Omental fat pad (tissue), 4 donors: ENCODE data around the gene IL32. TPM values are rescaled to one million over a fixed set of nuclear protein-coding genes. Genes with fewer than 3 reads are reported as not detected.
A peak's percentile ranks its signal among the peaks of the same experiment; 100 is the strongest.

ENCODE experiments used
- ATAC-seq: fragments of 150-250 bp; one replicate; pipeline ENCODE4 v1.9.1; 2016; ENCODE audit warnings: mild to moderate bottlenecking, moderate library complexity; ENCODE audit not compliant: low FRiP score
- DNase-seq: peaks from one replicate; pipeline ENCODE4 v3.0.0-alpha.2; 2019; ENCODE audit warnings: low spot score
- total RNA-seq, 4 donors: library from RNA; depleted of rRNA; stranded (reverse); fragments of >200 nt; gene quantifications; one replicate each; pipeline ENCODE4 v1.1.0, GENCODE V29; 2016
- TF ChIP-seq, protein P1 (sequence below), 3 donors: fragments of 450-650 bp; IDR thresholded peaks; one replicate each; pipeline ENCODE4 v1.5.1; 2016 to 2017; ENCODE audit warnings: antibody characterized with exemption in 3 of 3, mild to moderate bottlenecking in 3 of 3, moderate library complexity in 2 of 3

Gene IL32, protein sequence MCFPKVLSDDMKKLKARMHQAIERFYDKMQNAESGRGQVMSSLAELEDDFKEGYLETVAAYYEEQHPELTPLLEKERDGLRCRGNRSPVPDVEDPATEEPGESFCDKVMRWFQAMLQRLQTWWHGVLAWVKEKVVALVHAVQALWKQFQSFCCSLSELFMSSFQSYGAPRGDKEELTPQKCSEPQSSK
- 10 to 100 TPM; 16.5 to 73.0 (median 25.6) TPM for total RNA-seq

DNA sequence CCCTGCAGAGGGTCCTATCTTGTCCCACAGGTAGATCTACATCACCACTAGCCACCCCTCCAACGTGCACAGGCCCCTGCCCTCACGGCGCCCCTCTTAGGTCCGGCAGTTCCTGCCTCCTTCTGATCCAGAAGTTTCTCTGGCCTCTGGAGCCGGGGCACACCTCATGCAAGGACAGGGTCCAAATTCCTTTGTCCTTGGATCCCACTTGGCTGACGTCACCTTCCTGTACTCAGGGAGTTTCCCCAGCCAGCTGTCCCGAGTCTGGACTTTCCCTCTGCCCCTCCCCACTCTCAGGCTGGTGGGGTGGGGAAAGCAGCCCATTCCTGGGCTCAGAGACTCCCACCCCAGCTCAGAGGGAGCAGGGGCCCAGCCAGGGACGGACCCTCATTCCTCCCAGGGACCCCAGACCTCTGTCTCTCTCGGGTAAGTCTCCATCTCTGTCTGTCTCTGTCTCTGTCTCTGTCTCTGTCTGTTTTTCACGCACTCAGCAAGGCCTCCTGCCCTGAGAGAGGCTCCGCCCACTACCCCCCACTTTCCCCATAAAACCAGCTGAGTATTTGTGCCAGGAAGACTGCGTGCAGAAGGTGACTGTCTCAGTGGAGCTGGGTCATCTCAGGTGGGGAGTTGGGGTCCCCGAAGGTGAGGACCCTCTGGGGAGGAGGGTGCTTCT lies at the start of gene IL32:
IL32 (plus strand) TSS at position 572 of the 673 bp plus-strand sequence. CDS start 172 bp downstream, outside the sequence.
- peak; percentile 60 for ATAC-seq
- no peak for DNase-seq
- TF ChIP-seq, protein P1, sequence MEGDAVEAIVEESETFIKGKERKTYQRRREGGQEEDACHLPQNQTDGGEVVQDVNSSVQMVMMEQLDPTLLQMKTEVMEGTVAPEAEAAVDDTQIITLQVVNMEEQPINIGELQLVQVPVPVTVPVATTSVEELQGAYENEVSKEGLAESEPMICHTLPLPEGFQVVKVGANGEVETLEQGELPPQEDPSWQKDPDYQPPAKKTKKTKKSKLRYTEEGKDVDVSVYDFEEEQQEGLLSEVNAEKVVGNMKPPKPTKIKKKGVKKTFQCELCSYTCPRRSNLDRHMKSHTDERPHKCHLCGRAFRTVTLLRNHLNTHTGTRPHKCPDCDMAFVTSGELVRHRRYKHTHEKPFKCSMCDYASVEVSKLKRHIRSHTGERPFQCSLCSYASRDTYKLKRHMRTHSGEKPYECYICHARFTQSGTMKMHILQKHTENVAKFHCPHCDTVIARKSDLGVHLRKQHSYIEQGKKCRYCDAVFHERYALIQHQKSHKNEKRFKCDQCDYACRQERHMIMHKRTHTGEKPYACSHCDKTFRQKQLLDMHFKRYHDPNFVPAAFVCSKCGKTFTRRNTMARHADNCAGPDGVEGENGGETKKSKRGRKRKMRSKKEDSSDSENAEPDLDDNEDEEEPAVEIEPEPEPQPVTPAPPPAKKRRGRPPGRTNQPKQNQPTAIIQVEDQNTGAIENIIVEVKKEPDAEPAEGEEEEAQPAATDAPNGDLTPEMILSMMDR (IDR thresholded peaks at IDR 0.05), result no peak

DNA sequence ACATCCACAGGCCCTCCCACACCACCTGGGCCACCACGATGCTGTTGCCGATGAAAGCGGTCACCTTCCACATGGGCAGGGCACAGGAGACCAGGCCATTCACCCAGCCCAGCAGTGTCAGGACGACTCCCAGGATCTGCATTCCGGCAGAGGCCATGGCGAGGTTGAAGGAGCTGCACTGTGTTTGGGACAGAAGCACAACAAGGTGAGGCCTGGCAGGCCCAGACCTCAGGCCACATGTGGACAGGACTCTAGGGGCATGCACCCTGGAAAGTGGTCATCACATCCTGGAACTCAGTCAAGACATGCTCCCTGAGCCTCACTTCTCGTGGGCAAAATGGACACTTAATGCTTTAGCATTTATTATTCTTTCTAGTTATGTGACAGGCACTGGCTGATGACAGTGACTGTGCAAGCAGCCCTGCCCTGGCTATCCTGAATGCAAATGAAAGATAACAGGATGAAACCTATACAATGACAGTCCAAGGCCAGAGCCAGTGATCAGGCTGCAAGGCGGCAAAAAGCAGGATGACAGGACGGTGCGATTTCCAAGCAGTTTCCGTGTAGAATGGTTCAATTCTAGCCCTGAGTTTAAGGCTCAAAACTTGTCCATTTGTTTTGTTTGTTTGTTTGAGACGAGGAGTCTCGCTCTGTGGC lies 49.4 kb upstream of the IL32 start:
- ATAC-seq (no peak), DNase-seq (no peak)
- TF ChIP-seq, protein P1 (IDR thresholded peaks at IDR 0.05), result no peak

DNA sequence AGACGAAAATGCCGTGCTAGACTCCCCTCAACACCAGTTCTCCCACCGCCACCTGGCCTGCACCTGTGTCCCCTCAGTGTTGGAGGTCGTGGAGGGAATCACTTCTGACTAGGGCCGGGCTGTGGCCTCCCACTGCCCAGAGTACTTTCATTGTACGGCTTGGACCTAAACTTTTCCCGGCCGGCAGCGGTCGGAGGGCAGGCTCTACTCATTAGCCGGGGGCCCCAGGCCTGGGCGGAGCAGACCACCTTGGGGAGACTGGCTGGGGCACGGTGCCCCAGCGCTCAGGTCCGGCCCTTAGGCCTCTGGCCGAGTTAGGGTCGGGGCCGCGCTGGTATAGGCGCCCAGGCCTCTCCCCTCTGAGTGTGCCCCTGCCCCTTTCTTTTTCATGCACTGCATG lies 48.1 kb upstream of the IL32 start:
- DNase-seq (no peak), ATAC-seq (no peak)
- TF ChIP-seq, protein P1 (IDR thresholded peaks at IDR 0.05), result no peak

DNA sequence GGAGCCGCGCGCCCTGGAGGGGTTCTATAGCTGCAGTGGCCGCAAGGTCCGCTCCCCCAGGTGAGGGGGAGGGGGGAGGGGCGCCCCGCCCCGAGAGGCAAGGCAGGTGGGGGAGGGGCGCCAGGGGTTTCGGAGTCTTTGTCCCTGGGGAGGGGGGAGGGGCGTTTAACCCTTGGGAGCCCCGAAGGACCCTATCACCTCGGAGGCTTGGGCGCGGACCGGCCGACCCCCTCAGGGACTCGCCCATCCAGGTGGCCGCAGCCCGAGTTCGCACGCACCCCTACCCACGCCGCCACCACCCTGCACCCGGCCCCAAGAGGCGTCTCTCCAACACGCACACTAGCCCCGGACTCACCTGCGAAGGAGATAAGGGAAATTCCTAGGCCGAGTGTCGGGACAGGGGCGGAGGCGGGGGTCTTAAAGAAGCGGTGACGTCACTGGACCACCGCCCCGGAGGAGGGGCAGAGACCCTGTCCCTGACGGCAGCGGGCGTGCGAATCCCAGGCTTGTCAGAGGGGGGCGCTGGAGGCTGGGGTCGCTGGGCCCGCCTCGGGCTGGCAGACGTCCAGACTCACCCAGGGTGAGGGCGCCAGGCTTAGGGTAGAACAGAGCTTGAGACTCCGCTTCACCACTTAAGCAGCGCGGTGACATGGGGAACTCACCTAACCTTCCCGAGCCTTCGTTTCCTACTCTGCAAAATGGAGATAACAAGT lies 47.5 kb upstream of the IL32 start, which contains the start of gene CLDN6:
CLDN6 (minus strand) TSS at position 390 of the 713 bp plus-strand sequence. CDS start 2,162 bp downstream, outside the sequence.
- ATAC-seq, result no peak
- TF ChIP-seq, protein P1 (IDR thresholded peaks at IDR 0.05), result no peak
- DNase-seq, result no peak

DNA sequence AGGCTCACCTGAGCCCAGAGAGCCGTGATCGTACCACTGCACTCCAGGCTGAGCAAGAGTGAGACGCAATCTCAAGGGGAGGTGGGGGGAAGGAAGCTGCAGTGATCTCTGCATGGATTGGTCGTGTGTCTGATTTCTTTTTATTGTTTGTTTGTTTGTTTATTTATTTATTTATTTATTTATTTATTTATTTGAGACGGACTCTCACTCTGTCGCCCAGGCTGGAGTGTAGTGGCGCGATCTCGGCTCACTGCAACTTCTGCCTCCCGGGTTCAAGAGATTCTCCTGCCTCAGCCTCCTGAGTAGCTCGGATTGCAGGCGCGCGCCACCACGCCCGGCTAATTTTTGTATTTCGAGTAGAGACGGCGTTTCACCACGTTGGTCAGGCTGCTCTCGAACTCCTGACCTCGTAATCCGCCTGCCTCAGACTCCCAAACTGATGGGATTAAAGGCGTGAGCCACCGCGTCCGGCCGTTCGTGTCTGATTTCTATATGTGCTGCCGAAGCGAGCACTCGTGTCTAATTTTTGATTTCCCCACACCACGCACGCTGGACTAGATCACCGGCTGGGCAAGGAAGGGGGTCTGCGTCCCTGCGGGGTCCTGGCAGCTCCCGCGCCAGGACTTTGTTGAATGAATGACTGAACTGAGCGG lies 45.7 kb upstream of the IL32 start:
- ATAC-seq, result no peak
- DNase-seq, result no peak
- TF ChIP-seq, protein P1 (IDR thresholded peaks at IDR 0.05), result no peak

DNA sequence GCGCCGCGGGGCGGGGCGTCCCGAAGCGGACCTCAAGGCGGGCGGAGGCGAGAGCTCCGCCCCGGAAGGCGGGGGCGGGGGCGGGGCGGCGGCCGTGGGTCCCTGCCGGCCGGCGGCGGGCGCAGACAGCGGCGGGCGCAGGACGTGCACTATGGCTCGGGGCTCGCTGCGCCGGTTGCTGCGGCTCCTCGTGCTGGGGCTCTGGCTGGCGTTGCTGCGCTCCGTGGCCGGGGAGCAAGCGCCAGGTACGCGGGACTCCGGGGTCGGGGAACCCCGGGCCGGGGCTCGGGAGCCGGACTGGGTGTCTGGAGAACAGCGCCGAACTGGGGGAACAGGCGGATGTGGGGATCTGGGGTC lies 45.2 kb upstream of the IL32 start, which contains the start of gene TNFRSF12A:
TNFRSF12A (plus strand) TSS at position 122 of the 357 bp plus-strand sequence; CDS start at position 152, 30 bp downstream.
- ATAC-seq, result peak; percentile 15
- TF ChIP-seq, protein P1 (IDR thresholded peaks at IDR 0.05), result no peak
- DNase-seq, result peak; percentile 44
